IMR-90 (cell line): ENCODE data around the gene GABRB3. TPM values are rescaled to one million over a fixed set of nuclear protein-coding genes. Genes with fewer than 3 reads are reported as not detected.

Experiments
- ATAC-seq: fragments of 200-7000 bp; cut with Tn5 transposase; 2 replicates; pipeline ENCODE4 v1.9.1; 2020; ENCODE audit warnings: low read depth, mild to moderate bottlenecking, moderate library complexity
- BruUV-seq: library from RNA; stranded (reverse); fragments of 400-500 nt; replicated peaks from 2 replicates; lab custom pipeline; 2021; lab: Mats Ljungman, UMichigan
- CTCF ChIA-PET: fragments of 300-600 bp; formaldehyde crosslinking; extraction: SDS; loops from one replicate; lab custom pipeline; 2021; ENCODE audit warnings: antibody characterized with exemption; lab: Yijun Ruan, JAX
- POLR2A ChIA-PET: fragments of 300-600 bp; sonication (Branson Sonifier 250); formaldehyde crosslinking; loops from one replicate; lab custom pipeline; 2022; ENCODE audit warnings: antibody characterized with exemption; ENCODE audit not compliant: unreplicated experiment; lab: Charles Lee
- DNase-seq: peaks from one replicate; pipeline ENCODE4 v3.0.0; 2013
- H2AFZ ChIP-seq: replicated peaks from 2 replicates; pipeline ENCODE3; 2013; ENCODE audit warnings: low read length, mild to moderate bottlenecking; ENCODE audit not compliant: poor library complexity
- H2AK5ac ChIP-seq: 2 replicates; pipeline ENCODE4 v1.6.1; 2013; ENCODE audit warnings: low read depth, low read length, inconsistent platforms
- H2AK9ac ChIP-seq: replicated peaks from 2 replicates; pipeline ENCODE3; 2013; ENCODE audit warnings: mild to moderate bottlenecking, low read depth, low read length, moderate library complexity; ENCODE audit not compliant: poor library complexity
- H2BK120ac ChIP-seq: 2 replicates; pipeline ENCODE4 v1.6.1; 2013; ENCODE audit warnings: low read depth, low read length, inconsistent platforms
- H2BK15ac ChIP-seq: 3 replicates; pipeline ENCODE4 v1.6.1; 2013; ENCODE audit warnings: low read depth, low read length, inconsistent platforms
- H2BK20ac ChIP-seq: 2 replicates; pipeline ENCODE4 v1.6.1; 2013; ENCODE audit warnings: low read depth, mild to moderate bottlenecking, inconsistent platforms, low read length, moderate library complexity
- H2BK5ac ChIP-seq: 2 replicates; pipeline ENCODE4 v1.6.1; 2013; ENCODE audit warnings: mild to moderate bottlenecking, low read depth, low read length, inconsistent platforms; ENCODE audit not compliant: poor library complexity, severe bottlenecking
- H3K14ac ChIP-seq: replicated peaks from 2 replicates; pipeline ENCODE4 v1.6.1; 2013; ENCODE audit warnings: low read depth, low read length, inconsistent platforms
- H3K18ac ChIP-seq: 2 replicates; pipeline ENCODE4 v1.6.1; 2013; ENCODE audit warnings: low read depth, low read length, control low read depth
- H3K23ac ChIP-seq: 2 replicates; pipeline ENCODE4 v1.6.1; 2013; ENCODE audit warnings: low read depth, low read length, inconsistent platforms
- H3K27ac ChIP-seq: 2 replicates; pipeline ENCODE4 v1.5.1; 2013; ENCODE audit warnings: mild to moderate bottlenecking, control low read depth, low read length; ENCODE audit not compliant: insufficient read depth
- H3K27me3 ChIP-seq: 2 replicates; pipeline ENCODE4 v1.6.1; 2013; ENCODE audit warnings: low read length; ENCODE audit not compliant: control insufficient read depth, insufficient read depth
- H3K36me3 ChIP-seq: 2 replicates; pipeline ENCODE4 v1.6.1; 2013; ENCODE audit warnings: low read length, mixed read lengths; ENCODE audit not compliant: control insufficient read depth, insufficient read depth
- H3K4ac ChIP-seq: 2 replicates; pipeline ENCODE4 v1.6.1; 2013; ENCODE audit warnings: low read depth, low read length, inconsistent platforms
- H3K4me1 ChIP-seq: 2 replicates; pipeline ENCODE4 v1.6.1; 2013; ENCODE audit warnings: low read length, mixed read lengths; ENCODE audit not compliant: control insufficient read depth, insufficient read depth
- H3K4me2 ChIP-seq: 2 replicates; pipeline ENCODE4 v1.6.1; 2013; ENCODE audit warnings: low read depth, mild to moderate bottlenecking, control low read depth, low read length, moderate library complexity
- H3K4me3 ChIP-seq: 2 replicates; pipeline ENCODE4 v1.5.1; 2013; ENCODE audit warnings: low read depth, mild to moderate bottlenecking, control low read depth, low read length, moderate library complexity; ENCODE audit not compliant: insufficient read depth
- H3K56ac ChIP-seq: 2 replicates; pipeline ENCODE4 v1.6.1; 2013; ENCODE audit warnings: low read length, inconsistent platforms; ENCODE audit not compliant: insufficient read depth; ENCODE audit errors: extremely low read depth
- H3K79me1 ChIP-seq, 2 experiments: 2 replicates each; pipeline ENCODE4 v1.6.1; 2013; ENCODE audit warnings: low read length in 2 of 2, inconsistent platforms in 1 of 2, low read depth in 1 of 2
- H3K9ac ChIP-seq: 2 replicates; pipeline ENCODE4 v1.6.1; 2013; ENCODE audit warnings: low read depth, low read length, control low read depth
- H3K9me1 ChIP-seq: 2 replicates; pipeline ENCODE4 v1.6.1; 2013; ENCODE audit warnings: low read length, inconsistent platforms; ENCODE audit not compliant: insufficient read depth
- H3K9me3 ChIP-seq: 2 replicates; pipeline ENCODE4 v1.6.1; 2013; ENCODE audit warnings: low read length; ENCODE audit not compliant: control insufficient read depth, insufficient read depth
- H4K20me1 ChIP-seq: 2 replicates; pipeline ENCODE4 v1.6.1; 2013; ENCODE audit warnings: low read length, inconsistent platforms; ENCODE audit not compliant: insufficient read depth
- H4K5ac ChIP-seq: 2 replicates; pipeline ENCODE4 v1.6.1; 2013; ENCODE audit warnings: mild to moderate bottlenecking, low read depth, low read length, control low read depth
- H4K8ac ChIP-seq, 2 experiments: 2 replicates each; pipeline ENCODE4 v1.6.1; 2013; ENCODE audit warnings: low read depth in 2 of 2, low read length in 2 of 2, control low read depth in 1 of 2, inconsistent platforms in 1 of 2
- H4K91ac ChIP-seq: 2 replicates; pipeline ENCODE4 v1.6.1; 2013; ENCODE audit warnings: low read depth, low read length, inconsistent platforms; ENCODE audit not compliant: insufficient read depth
- CTCF ChIP-seq: conservative IDR thresholded peaks from 2 replicates; pipeline ENCODE4 v1.5.1; 2012; ENCODE audit warnings: mild to moderate bottlenecking, low read depth, low read length, improper control_type of control experiment
- FOS ChIP-seq: fragments of 150-350 bp; IDR thresholded peaks from 2 replicates; pipeline ENCODE4 v1.6.1; 2016; ENCODE audit warnings: low read depth, low read length
- NFE2L2 ChIP-seq: fragments of 150-350 bp; IDR thresholded peaks from 2 replicates; pipeline ENCODE4 v1.6.1; 2016; ENCODE audit warnings: low read depth, mild to moderate bottlenecking, low read length
- RAD21 ChIP-seq: IDR thresholded peaks from 2 replicates; pipeline ENCODE4 v1.6.1; 2012; ENCODE audit warnings: low read length, improper control_type of control experiment
- RCOR1 ChIP-seq: IDR thresholded peaks from 2 replicates; pipeline ENCODE4 v1.6.1; 2012; ENCODE audit warnings: mild to moderate bottlenecking, low read length, improper control_type of control experiment; ENCODE audit not compliant: insufficient replicate concordance
- RFX5 ChIP-seq: IDR thresholded peaks from 2 replicates; pipeline ENCODE4 v1.8.0; 2012; ENCODE audit warnings: low read depth, mild to moderate bottlenecking, low read length, moderate library complexity
- WGBS, 2 experiments: methylation state at CpG; one replicate each; pipeline versions ENCODE4 v1.1.5 to v1.1.7; 2013; ENCODE audit warnings: missing lambda C conversion rate in 2 of 2; ENCODE audit not compliant: insufficient read length in 1 of 2; ENCODE audit errors: extremely low coverage in 2 of 2; 5-methylcytosine and 5-hydroxymethylcytosine counted together
- dilution Hi-C: fragments of 300-500 bp; cut with HindIII; formaldehyde crosslinking; loops from one replicate; pipeline ENCODE4 v1.14.3; 2018; ENCODE audit warnings: low sequenced_read_pairs; ENCODE audit not compliant: unreplicated experiment
- in situ Hi-C: fragments of 300-500 bp; cut with MboI; formaldehyde crosslinking; loops from 3 replicates; pipeline ENCODE4 v1.14.3; 2019; ENCODE audit warnings: low sequenced_read_pairs, inconsistent platforms, mixed read lengths
- intact Hi-C: fragments of 100-400 bp; cut with micrococcal nuclease; formaldehyde crosslinking; loops from 2 replicates; pipeline ENCODE4 v1.10.0; 2022
- polyA plus RNA-seq, 3 experiments: library from polyadenylated mRNA; depleted of rRNA; stranded (reverse); fragments of >200 nt; gene quantifications; 2 replicates each; pipeline ENCODE4 v1.2.3, GENCODE V29; 2012; ENCODE audit warnings: low replicate concordance in 1 of 3
- total RNA-seq: library from RNA; depleted of rRNA; stranded (reverse); fragments of >200 nt; gene quantifications from 2 replicates; pipeline ENCODE4 v1.2.3, GENCODE V29; 2012

Gene GABRB3
- total and polyA plus RNA-seq, 2 of the 4 experiments (the other 2 are of a cell fraction): 0.36 to 0.54 TPM

- TF ChIP-seq NFE2L2 (no peak), RCOR1 (no peak), RAD21 (no peak), CTCF (no peak), RFX5 (no peak), FOS (no peak)
- dilution Hi-C loops: no loop called here
- WGBS, 2 experiments: 0% methylated on average over 1 of the region's 7 CpGs; no CpG with 5 or more reads in 1 of the 2 experiments
- no peak overlapping the region for H4K5ac ChIP-seq
- H2BK5ac ChIP-seq: no peak overlapping the region
- H3K9ac ChIP-seq: no peak overlapping the region
- H2AK9ac ChIP-seq: no peak overlapping the region
- intact Hi-C loops: no loop called here
- no peak overlapping the region for H3K18ac ChIP-seq
- CTCF ChIA-PET: no interaction called here
- in situ Hi-C loops: no loop called here
- BruUV-seq: no TSS peak
- H4K8ac ChIP-seq: no peak overlapping the region
- no peaks in the 10 kb centered on the region for H3K36me3 ChIP-seq
- H3K23ac ChIP-seq: no peak overlapping the region
- no peak overlapping the region for H2BK15ac ChIP-seq
- H2BK120ac ChIP-seq: no peak overlapping the region
- no peak overlapping the region for H4K91ac ChIP-seq
- ATAC-seq: no peak
- H3K4me2 ChIP-seq: no peak overlapping the region
- no peaks in the 10 kb centered on the region for H3K27me3 ChIP-seq
- no peak overlapping the region for H3K56ac ChIP-seq
- no peak overlapping the region for H3K27ac ChIP-seq
- H3K79me1 ChIP-seq: no peaks in the 10 kb centered on the region
- no peak overlapping the region for H3K4ac ChIP-seq
- no peak for DNase-seq
- H3K9me1 ChIP-seq: no peaks in the 10 kb centered on the region
- no peak overlapping the region for H2AK5ac ChIP-seq
- H3K4me3 ChIP-seq: no peak overlapping the region
- H3K14ac ChIP-seq: no peak overlapping the region
- POLR2A ChIA-PET: no interaction called here
- no peak overlapping the region for H2BK20ac ChIP-seq
- peaks cover 24% of the 10 kb centered on the region for H3K9me3 ChIP-seq
- no peaks in the 10 kb centered on the region for H4K20me1 ChIP-seq
- H3K4me1 ChIP-seq: no peaks in the 10 kb centered on the region
- no peak overlapping the region for H2AFZ ChIP-seq
These were observed 33.1 kb downstream of the GABRB3 start for GRCh38 chr15:26739791-26740190.
